Measurements from ENCODE around the gene ETV6.

- TF ChIP-seq CTCF (conservative IDR thresholded peaks at IDR 0.05; ENCODE audit: low read length) = no peak
- no peak for TF ChIP-seq EZH2phosphoT487 (IDR thresholded peaks at IDR 0.05; ENCODE audit: borderline replicate concordance, low read depth, low read length)
Observed at GRCh38 chr12:11861864-11862600, 212.6 kb downstream of the ETV6 start.
